Erythroblast (primary cell): ENCODE results near the gene STRN4.

Experiments
- GATA1 ChIP-seq: IDR thresholded peaks from 2 replicates; pipeline ENCODE4 v1.6.1; 2011; ENCODE audit warnings: low read depth, mild to moderate bottlenecking, control low read depth, low read length, moderate library complexity
- POLR2A ChIP-seq: IDR thresholded peaks from 2 replicates; pipeline ENCODE4 v1.6.1; 2011; ENCODE audit warnings: mild to moderate bottlenecking, low read length

- TF ChIP-seq POLR2A: no peak
- no peak for TF ChIP-seq GATA1
Observed at GRCh38 chr19:46728208-46728607, 18.0 kb downstream of the STRN4 start.
